ENCODE data around the gene HOOK2. TPM values are rescaled to one million over a fixed set of nuclear protein-coding genes. Genes with fewer than 3 reads are reported as not detected.

Gene HOOK2
- total and polyA plus RNA-seq, 2 of the 8 experiments (the other 6 are each of a cell fraction or from before 2014, with no cell fraction given): 23.8 to 63.2 TPM

DNA sequence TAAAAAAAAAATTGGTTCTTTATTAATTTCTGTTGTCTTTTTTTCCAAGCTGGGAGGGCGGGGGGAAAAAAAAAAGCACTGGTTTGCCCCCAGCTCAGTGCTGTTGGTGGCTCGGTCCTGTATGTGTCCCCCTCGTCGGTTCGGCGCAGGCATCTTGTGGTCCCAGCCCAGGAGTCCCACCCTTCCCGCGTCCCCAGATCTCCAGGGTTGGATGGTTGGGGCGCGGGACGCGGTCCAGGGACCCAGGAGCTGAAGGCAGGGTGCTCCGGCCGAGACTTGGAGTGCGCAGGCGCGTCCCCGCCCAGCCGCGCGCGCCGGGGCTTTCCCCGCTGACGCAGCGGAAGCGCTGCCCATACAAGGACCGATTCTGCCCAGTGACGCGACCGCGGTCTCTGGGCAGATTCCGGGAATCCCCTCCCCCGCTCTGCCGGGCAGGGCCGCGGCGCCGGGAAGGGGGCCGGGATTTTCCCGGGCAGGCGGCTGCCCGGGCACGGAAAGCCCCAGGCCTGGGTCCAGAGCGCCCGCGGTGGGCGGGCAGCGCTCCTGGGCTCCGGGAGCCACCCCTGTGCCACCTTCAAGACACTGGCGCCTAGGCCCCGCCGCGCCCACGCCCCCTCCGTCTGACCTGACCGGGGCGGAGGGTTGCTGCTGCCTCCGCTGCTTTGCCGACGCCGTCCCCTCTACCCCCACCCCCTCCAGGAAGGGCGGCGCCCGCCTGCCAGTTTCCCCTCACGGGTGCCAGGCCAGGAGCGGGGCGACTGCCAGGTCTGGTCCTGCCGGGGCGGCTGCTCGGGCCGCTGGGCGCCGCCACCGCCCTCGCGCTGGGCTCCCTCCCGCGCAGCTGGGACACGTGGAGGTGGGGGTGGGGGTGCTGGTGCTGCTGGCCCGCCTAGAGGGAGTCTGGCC, 18.2 kb upstream of the HOOK2 start (continued):
- peak in 1 of 2 experiments; percentile 73; a peak in 1 of 3 replicates for TF ChIP-seq EP300 (IDR thresholded peaks at IDR 0.05; ENCODE audit: borderline replicate concordance in 1 of 2, low read depth in 2 of 2, low read length in 2 of 2)
- no peak for TF ChIP-seq HDAC2 (IDR thresholded peaks at IDR 0.05; ENCODE audit: borderline replicate concordance in 1 of 2, low read depth in 2 of 2, low read length in 2 of 2)
- TF ChIP-seq KDM1A (IDR thresholded peaks at IDR 0.05; ENCODE audit: borderline replicate concordance, low read length): no peak
- TF ChIP-seq ZNF274 (IDR thresholded peaks at IDR 0.05; ENCODE audit: borderline replicate concordance, extremely low read depth, low read length): no peak
- no peak for TF ChIP-seq RAD21 (IDR thresholded peaks at IDR 0.05 in 1 of 2, conservative IDR thresholded peaks at IDR 0.05 in 1 of 2; ENCODE audit: low read depth in 2 of 2, low read length in 2 of 2)
- TF ChIP-seq POU5F1 (IDR thresholded peaks at IDR 0.05; ENCODE audit: low read depth, low read length): no peak
- TF ChIP-seq BCL11A (IDR thresholded peaks at IDR 0.05; ENCODE audit: low read depth in 2 of 2, low read length in 2 of 2): no peak
- TF ChIP-seq CBX5 (IDR thresholded peaks at IDR 0.05; ENCODE audit: low read depth, low read length): no peak
- TF ChIP-seq, protein P1, sequence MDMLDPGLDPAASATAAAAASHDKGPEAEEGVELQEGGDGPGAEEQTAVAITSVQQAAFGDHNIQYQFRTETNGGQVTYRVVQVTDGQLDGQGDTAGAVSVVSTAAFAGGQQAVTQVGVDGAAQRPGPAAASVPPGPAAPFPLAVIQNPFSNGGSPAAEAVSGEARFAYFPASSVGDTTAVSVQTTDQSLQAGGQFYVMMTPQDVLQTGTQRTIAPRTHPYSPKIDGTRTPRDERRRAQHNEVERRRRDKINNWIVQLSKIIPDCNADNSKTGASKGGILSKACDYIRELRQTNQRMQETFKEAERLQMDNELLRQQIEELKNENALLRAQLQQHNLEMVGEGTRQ (IDR thresholded peaks at IDR 0.05; ENCODE audit: low read length): peak; percentile 30; the same call in 1 of the 2 replicates
- TF ChIP-seq CBX8 (IDR thresholded peaks at IDR 0.05; ENCODE audit: borderline replicate concordance, low read depth, low read length): no peak
- no peak for TF ChIP-seq SAP30 (IDR thresholded peaks at IDR 0.05; ENCODE audit: insufficient read depth, insufficient replicate concordance, low read length)
- peak; percentile 72; the same call in 1 of the 2 replicates for TF ChIP-seq FOSL1 (IDR thresholded peaks at IDR 0.05; ENCODE audit: insufficient read depth, low read depth, low read length)
- TF ChIP-seq CREB1 (IDR thresholded peaks at IDR 0.05): peak; percentile 89
- peak; percentile 75 for TF ChIP-seq POLR2AphosphoS5 (IDR thresholded peaks at IDR 0.05; ENCODE audit: low read depth, low read length)
- TF ChIP-seq CEBPB (IDR thresholded peaks at IDR 0.05; ENCODE audit: low read depth, low read length): no peak
- TF ChIP-seq NANOG (IDR thresholded peaks at IDR 0.05; ENCODE audit: insufficient read depth, low read depth, low read length, poor library complexity, severe bottlenecking): no peak
- no peak for TF ChIP-seq GABPA (IDR thresholded peaks at IDR 0.05; ENCODE audit: borderline replicate concordance, insufficient read depth, low read length)
- TF ChIP-seq RNF2 (IDR thresholded peaks at IDR 0.05; ENCODE audit: borderline replicate concordance, low read depth, low read length, missing control alignments, poor library complexity, severe bottlenecking): no peak
- peak; percentile 73 for TF ChIP-seq ASH2L (IDR thresholded peaks at IDR 0.05; ENCODE audit: low read length)
- no peak for TF ChIP-seq SUZ12 (IDR thresholded peaks at IDR 0.05; ENCODE audit: low read length)
- TF ChIP-seq POLR2A (IDR thresholded peaks at IDR 0.05; ENCODE audit: control extremely low read depth in 1 of 2, low read depth in 2 of 2, low read length in 2 of 2): peak; percentile 84 to 88
